H9 (cell line): ENCODE measurements around the gene TBC1D8. TPM values are rescaled to one million over a fixed set of nuclear protein-coding genes. Genes with fewer than 3 reads are reported as not detected.

ENCODE experiments used
- DNase-seq: peaks from one replicate; pipeline ENCODE4 v3.0.0-alpha.2; 2017
- H2AFZ ChIP-seq: one replicate; pipeline ENCODE4 v1.6.1; 2013; ENCODE audit warnings: mild to moderate bottlenecking, low read length, control low read depth, moderate library complexity
- H2AK5ac ChIP-seq: 2 replicates; pipeline ENCODE4 v1.6.1; 2013; ENCODE audit warnings: low read length, control low read depth, mixed read lengths; ENCODE audit not compliant: insufficient read length
- H2BK120ac ChIP-seq: one replicate; pipeline ENCODE4 v1.6.1; 2013; ENCODE audit warnings: low read depth, mild to moderate bottlenecking, low read length, control low read depth, inconsistent platforms; ENCODE audit not compliant: poor library complexity, severe bottlenecking
- H2BK12ac ChIP-seq: 2 replicates; pipeline ENCODE4 v1.6.1; 2013; ENCODE audit warnings: low read length, control low read depth, mixed read lengths, low read depth; ENCODE audit not compliant: insufficient read length
- H2BK15ac ChIP-seq: 2 replicates; pipeline ENCODE4 v1.6.1; 2013; ENCODE audit warnings: low read depth, low read length, control low read depth
- H2BK20ac ChIP-seq: one replicate; pipeline ENCODE4 v1.6.1; 2013; ENCODE audit warnings: low read depth, mild to moderate bottlenecking, low read length, control low read depth, inconsistent platforms; ENCODE audit not compliant: poor library complexity, severe bottlenecking
- H2BK5ac ChIP-seq: 2 replicates; pipeline ENCODE4 v1.6.1; 2013; ENCODE audit warnings: low read length, control low read depth, mixed read lengths; ENCODE audit not compliant: insufficient read length
- H3K14ac ChIP-seq: 2 replicates; pipeline ENCODE4 v1.6.1; 2013; ENCODE audit warnings: low read length, control low read depth; ENCODE audit not compliant: insufficient read depth
- H3K18ac ChIP-seq: 2 replicates; pipeline ENCODE4 v1.6.1; 2013; ENCODE audit warnings: low read depth, mild to moderate bottlenecking, mixed read lengths, low read length, control low read depth; ENCODE audit not compliant: insufficient read length
- H3K23ac ChIP-seq: 2 replicates; pipeline ENCODE4 v1.6.1; 2013; ENCODE audit warnings: low read length, control low read depth, mixed read lengths, low read depth; ENCODE audit not compliant: insufficient read length
- H3K23me2 ChIP-seq: 2 replicates; pipeline ENCODE4 v1.6.1; 2013; ENCODE audit warnings: low read depth, mild to moderate bottlenecking, mixed read lengths, low read length, control low read depth; ENCODE audit not compliant: insufficient read length, poor library complexity, severe bottlenecking
- H3K27ac ChIP-seq: 2 replicates; pipeline ENCODE4 v1.5.1; 2013; ENCODE audit warnings: low read length, control low read depth, mixed read lengths, low read depth; ENCODE audit not compliant: insufficient read length
- H3K27me3 ChIP-seq: 2 replicates; pipeline ENCODE4 v1.6.1; 2013; ENCODE audit warnings: low read length, control low read depth, inconsistent platforms; ENCODE audit not compliant: insufficient read depth
- H3K4ac ChIP-seq: 2 replicates; pipeline ENCODE4 v1.6.1; 2013; ENCODE audit warnings: low read depth, mild to moderate bottlenecking, control low read depth, inconsistent platforms, low read length, moderate library complexity
- H3K4me1 ChIP-seq: 2 replicates; pipeline ENCODE4 v1.6.1; 2013; ENCODE audit warnings: low read length, control low read depth, inconsistent platforms; ENCODE audit not compliant: insufficient read depth
- H3K4me2 ChIP-seq: 2 replicates; pipeline ENCODE4 v1.6.1; 2013; ENCODE audit warnings: low read length, control low read depth, mixed read lengths; ENCODE audit not compliant: insufficient read length, insufficient read depth
- H3K56ac ChIP-seq: 2 replicates; pipeline ENCODE4 v1.6.1; 2013; ENCODE audit warnings: low read depth, mild to moderate bottlenecking, mixed read lengths, low read length, control low read depth; ENCODE audit not compliant: insufficient read length
- H3K79me1 ChIP-seq: 2 replicates; pipeline ENCODE4 v1.6.1; 2013; ENCODE audit warnings: low read depth, mild to moderate bottlenecking, moderate library complexity, low read length, control low read depth, inconsistent platforms; ENCODE audit not compliant: insufficient read depth, poor library complexity, severe bottlenecking
- H3K79me2 ChIP-seq: 2 replicates; pipeline ENCODE4 v1.6.1; 2013; ENCODE audit warnings: low read length, control low read depth, inconsistent platforms; ENCODE audit not compliant: insufficient read depth
- H3K9ac ChIP-seq: 2 replicates; pipeline ENCODE4 v1.6.1; 2013; ENCODE audit warnings: low read length, control low read depth, mixed read lengths; ENCODE audit not compliant: insufficient read length; ENCODE audit errors: extremely low read depth
- H3K9me3 ChIP-seq: one replicate; pipeline ENCODE4 v1.6.1; 2013; ENCODE audit warnings: low read depth, low read length, inconsistent platforms; ENCODE audit not compliant: control insufficient read depth
- H3T11ph ChIP-seq: one replicate; pipeline ENCODE4 v1.6.1; 2013; ENCODE audit warnings: mild to moderate bottlenecking, low read length, control low read depth, inconsistent platforms
- H4K20me1 ChIP-seq: one replicate; pipeline ENCODE4 v1.6.1; 2013; ENCODE audit not compliant: control insufficient read depth, insufficient read length, insufficient read depth
- H4K5ac ChIP-seq: 2 replicates; pipeline ENCODE4 v1.6.1; 2013; ENCODE audit warnings: low read depth, mild to moderate bottlenecking, mixed read lengths, low read length, control low read depth; ENCODE audit not compliant: insufficient read length
- H4K8ac ChIP-seq: replicated peaks from 2 replicates; pipeline ENCODE4 v1.6.1; 2013; ENCODE audit warnings: low read length, control low read depth, mixed read lengths, low read depth; ENCODE audit not compliant: insufficient read length
- H4K91ac ChIP-seq: 2 replicates; pipeline ENCODE4 v1.6.1; 2013; ENCODE audit warnings: low read depth, mild to moderate bottlenecking, moderate library complexity, mixed read lengths, low read length, control low read depth; ENCODE audit not compliant: insufficient read length
- H3K27ac Mint-ChIP-seq, 3 experiments: 2 replicates in 2 of 3; 3 replicates in 1 of 3; pipeline ENCODE4 v1.8.0; 2020 to 2021; ENCODE audit warnings: mixed read lengths in 3 of 3, mild to moderate bottlenecking in 1 of 3, moderate library complexity in 1 of 3
- H3K27me3 Mint-ChIP-seq: 2 replicates; pipeline ENCODE4 v1.8.0; 2021; ENCODE audit warnings: low read depth, mild to moderate bottlenecking, moderate library complexity, mixed read lengths
- H3K36me3 Mint-ChIP-seq, 3 experiments: 2 replicates in 2 of 3; 3 replicates in 1 of 3; pipeline ENCODE4 v1.8.0; 2020 to 2021; ENCODE audit warnings: low read depth in 3 of 3, mixed read lengths in 3 of 3; ENCODE audit not compliant: insufficient read depth in 1 of 3
- H3K4me1 Mint-ChIP-seq, 2 experiments: 2 replicates each; pipeline ENCODE4 v1.8.0; 2020; ENCODE audit warnings: mixed read lengths in 2 of 2
- H3K4me3 Mint-ChIP-seq, 2 experiments: 2 replicates in 1 of 2; 3 replicates in 1 of 2; pipeline ENCODE4 v1.8.0; 2020 to 2021; ENCODE audit warnings: mild to moderate bottlenecking in 2 of 2, mixed read lengths in 2 of 2, moderate library complexity in 1 of 2
- H3K9me3 Mint-ChIP-seq, 2 experiments: 2 replicates in 1 of 2; 3 replicates in 1 of 2; pipeline ENCODE4 v1.8.0; 2020; ENCODE audit warnings: mild to moderate bottlenecking in 2 of 2, mixed read lengths in 2 of 2, moderate library complexity in 1 of 2
- CTCF ChIP-seq: fragments of 200-600 bp; sonication (generic); conservative IDR thresholded peaks from 3 replicates; pipeline ENCODE4 v1.8.0; 2021; ENCODE audit warnings: antibody characterized with exemption, mild to moderate bottlenecking
- WGBS: extraction: QIAGEN DNeasy Blood & Tissue Kit; methylation state at CpG from one replicate; pipeline ENCODE4 v1.1.7; 2013; ENCODE audit warnings: missing lambda C conversion rate, low lambda C conversion rate, mixed read lengths; ENCODE audit not compliant: insufficient read length; ENCODE audit errors: extremely low coverage; 5-methylcytosine and 5-hydroxymethylcytosine counted together
- total RNA-seq: library from RNA; stranded (reverse); gene quantifications from 2 replicates; pipeline ENCODE4 v1.2.1, GENCODE V29; 2021

Gene TBC1D8
- total RNA-seq, 1 experiment from 2014 or later, result 16.6 TPM

- no peak overlapping the region for H3K27ac Mint-ChIP-seq
- H3K4me1 Mint-ChIP-seq, result peaks cover 2 to 14% of the 10 kb centered on the region in 2 experiments; a peak in 3 of 4 replicates
- no peak overlapping the region for H2AFZ ChIP-seq
- TF ChIP-seq CTCF, result no peak
- DNase-seq, result no peak
- H2BK15ac ChIP-seq, result no peak overlapping the region
- no peak overlapping the region for H3K27ac ChIP-seq
- no peaks in the 10 kb centered on the region for H3K27me3 ChIP-seq
- H3K9me3 Mint-ChIP-seq, result no peaks in the 10 kb centered on the region
- H2BK5ac ChIP-seq, result no peak overlapping the region
- H4K20me1 ChIP-seq, result no peaks in the 10 kb centered on the region
- H2BK20ac ChIP-seq, result no peak overlapping the region
- no peak overlapping the region for H2AK5ac ChIP-seq
- no peak overlapping the region for H3K4me2 ChIP-seq
- H3T11ph ChIP-seq, result no peak overlapping the region
- WGBS, result no CpG with 5 or more reads among the region's 17 CpGs
- H3K79me1 ChIP-seq, result no peaks in the 10 kb centered on the region
- H4K91ac ChIP-seq, result no peak overlapping the region
- H3K27me3 Mint-ChIP-seq, result peaks cover 2% of the 10 kb centered on the region; the same call in 1 of the 2 replicates
- no peak overlapping the region for H3K23ac ChIP-seq
- no peak overlapping the region for H4K8ac ChIP-seq
- no peak overlapping the region for H3K56ac ChIP-seq
- no peaks in the 10 kb centered on the region for H3K9me3 ChIP-seq
- no peak overlapping the region for H3K4me3 Mint-ChIP-seq
- H4K5ac ChIP-seq, result no peak overlapping the region
- H3K9ac ChIP-seq, result no peak overlapping the region
- H3K79me2 ChIP-seq, result no peaks in the 10 kb centered on the region
- H3K14ac ChIP-seq, result no peak overlapping the region
- no peaks in the 10 kb centered on the region for H3K23me2 ChIP-seq
- no peak overlapping the region for H2BK120ac ChIP-seq
- H3K36me3 Mint-ChIP-seq, result no peaks in the 10 kb centered on the region; a peak in 1 of 7 replicates
- H3K4ac ChIP-seq, result no peak overlapping the region
- H3K4me1 ChIP-seq, result no peaks in the 10 kb centered on the region
- no peak overlapping the region for H2BK12ac ChIP-seq
- no peak overlapping the region for H3K18ac ChIP-seq
These were observed 157.9 kb downstream of the TBC1D8 start for GRCh38 chr2:100993294-100993693.
